GM21529 (cell line): ENCODE measurements around the gene DBH.

ENCODE experiments used
- ATAC-seq: cut with Tn5 transposase; IDR thresholded peaks from one replicate; pipeline ENCODE4 v1.9.1; 2021; ENCODE audit not compliant: unreplicated experiment

DBH gene

GRCh38 chr9:133635533-133636531, at the start of gene DBH:
Gene DBH (plus strand): TSS chr9:133636363. CDS start chr9:133636372, 9 bp downstream.
- no peak for ATAC-seq

GRCh38 chr9:133587051-133587450, 49.1 kb upstream of the DBH start:
- ATAC-seq = no peak

GRCh38 chr9:133587466-133587865, 48.7 kb upstream of the DBH start:
- no peak for ATAC-seq

- no peak for ATAC-seq
Measured at GRCh38 chr9:133589454-133590227, 46.5 kb upstream of the DBH start.

- no peak for ATAC-seq
Measured at GRCh38 chr9:133590231-133590855, 45.8 kb upstream of the DBH start.

GRCh38 chr9:133591116-133591910, 44.9 kb upstream of the DBH start:
- no peak for ATAC-seq

GRCh38 chr9:133591985-133592384, 44.2 kb upstream of the DBH start:
- no peak for ATAC-seq

GRCh38 chr9:133592731-133593409, 43.3 kb upstream of the DBH start:
- no peak for ATAC-seq

GRCh38 chr9:133593587-133594253, 42.4 kb upstream of the DBH start:
- ATAC-seq = no peak

- ATAC-seq = no peak
Measured at GRCh38 chr9:133594310-133594709, 41.9 kb upstream of the DBH start.

GRCh38 chr9:133595910-133596309, 40.3 kb upstream of the DBH start:
- ATAC-seq = no peak

- ATAC-seq = no peak
Measured at GRCh38 chr9:133597316-133597957, 38.7 kb upstream of the DBH start.

- no peak for ATAC-seq
Measured at GRCh38 chr9:133598978-133599377, 37.2 kb upstream of the DBH start.

- ATAC-seq = no peak
Measured at GRCh38 chr9:133599470-133600173, 36.5 kb upstream of the DBH start.

- no peak for ATAC-seq
Measured at GRCh38 chr9:133600739-133601138, 35.4 kb upstream of the DBH start.

- no peak for ATAC-seq
Measured at GRCh38 chr9:133601746-133602145, 34.4 kb upstream of the DBH start.

- no peak for ATAC-seq
Measured at GRCh38 chr9:133602277-133602676, 33.9 kb upstream of the DBH start.

- ATAC-seq = no peak
Measured at GRCh38 chr9:133603135-133603927, 32.8 kb upstream of the DBH start.
